SU-DHL-6 (cell line): Measurements from ENCODE around the gene RORB.

Experiments used
- H2AFZ ChIP-seq: fragments of 200-600 bp; sonication (generic); 2 replicates; pipeline ENCODE4 v1.6.1; 2014; ENCODE audit warnings: low read depth, mild to moderate bottlenecking, moderate library complexity, mixed read lengths, antibody characterized with exemption, low read length; ENCODE audit not compliant: severe bottlenecking
- H3F3A ChIP-seq: fragments of 200-600 bp; shearing (Covaris generic); 2 replicates; pipeline ENCODE4 v1.6.0; 2016; ENCODE audit warnings: antibody characterized with exemption, mild to moderate bottlenecking; ENCODE audit not compliant: insufficient read depth
- H3K27ac ChIP-seq: fragments of 200-600 bp; sonication (generic); 2 replicates; pipeline ENCODE4 v1.5.1; 2016; ENCODE audit warnings: low read depth, mild to moderate bottlenecking, low read length, moderate library complexity, mixed read lengths
- H3K27me3 ChIP-seq: fragments of 200-600 bp; sonication (generic), shearing (Covaris generic); 2 replicates; pipeline ENCODE4 v1.6.0; 2014; ENCODE audit warnings: mild to moderate bottlenecking, low read length
- H3K36me3 ChIP-seq: fragments of 200-600 bp; sonication (generic); 2 replicates; pipeline ENCODE4 v1.6.1; 2014; ENCODE audit warnings: mild to moderate bottlenecking, low read length, mixed read lengths
- H3K4me2 ChIP-seq: fragments of 300-600, 200-600 bp; shearing (Covaris generic), sonication (generic); 2 replicates; pipeline ENCODE4 v1.6.0; 2014; ENCODE audit warnings: low read length, low read depth, mild to moderate bottlenecking; ENCODE audit not compliant: poor library complexity, severe bottlenecking
- H3K4me3 ChIP-seq: fragments of 200-600 bp; sonication (generic); 2 replicates; pipeline ENCODE4 v1.5.1; 2014; ENCODE audit warnings: antibody characterized with exemption, low read length, mild to moderate bottlenecking, mixed read lengths; ENCODE audit not compliant: insufficient read depth, poor library complexity, severe bottlenecking
- H3K79me2 ChIP-seq: fragments of 200-600 bp; sonication (generic); 2 replicates; pipeline ENCODE4 v1.6.1; 2014; ENCODE audit warnings: mild to moderate bottlenecking, low read length, moderate library complexity; ENCODE audit not compliant: insufficient read depth
- H3K9ac ChIP-seq: fragments of 200-600 bp; sonication (generic); 2 replicates; pipeline ENCODE4 v1.7.0; 2014; ENCODE audit warnings: mild to moderate bottlenecking, low read length
- H3K9me2 ChIP-seq: fragments of 200-600 bp; sonication (generic); replicated peaks from 2 replicates; pipeline ENCODE4 v1.6.1; 2014; ENCODE audit warnings: low read length; ENCODE audit not compliant: insufficient read depth
- H3K9me3 ChIP-seq: fragments of 200-600 bp; sonication (generic); 2 replicates; pipeline ENCODE4 v1.6.1; 2014; ENCODE audit warnings: low read length, mixed read lengths; ENCODE audit not compliant: insufficient read depth
- H4K20me1 ChIP-seq: fragments of 200-600 bp; sonication (generic); 2 replicates; pipeline ENCODE4 v1.6.1; 2014; ENCODE audit warnings: low read depth, mild to moderate bottlenecking, antibody characterized with exemption, low read length, moderate library complexity, mixed read lengths
- CTCF ChIP-seq: fragments of 200-600 bp; sonication (generic); IDR thresholded peaks from one replicate; pipeline ENCODE4 v1.5.1; 2017; ENCODE audit warnings: antibody characterized with exemption, mild to moderate bottlenecking, low read length, moderate library complexity; ENCODE audit not compliant: insufficient read depth, poor library complexity, severe bottlenecking
- EZH2phosphoT487 ChIP-seq: fragments of 200-600 bp; sonication (generic), shearing (Covaris generic); conservative IDR thresholded peaks from 2 replicates; pipeline ENCODE4 v1.6.1; 2018; ENCODE audit warnings: mild to moderate bottlenecking, antibody characterized with exemption, low read length, moderate library complexity, mixed read lengths

RORB gene

GRCh38 chr9:74598874-74599273 lies 101.7 kb downstream of the RORB start:
- H3K27ac ChIP-seq: no peak overlapping the region
- H3K9me3 ChIP-seq: no peaks in the 10 kb centered on the region
- no peak overlapping the region for H3K4me2 ChIP-seq
- H3F3A ChIP-seq: no peaks in the 10 kb centered on the region
- no peak overlapping the region for H3K9ac ChIP-seq
- TF ChIP-seq EZH2phosphoT487 (no peak), CTCF (no peak)
- no peak overlapping the region for H2AFZ ChIP-seq
- no peaks in the 10 kb centered on the region for H3K79me2 ChIP-seq
- H3K27me3 ChIP-seq: no peaks in the 10 kb centered on the region
- no peaks in the 10 kb centered on the region for H3K36me3 ChIP-seq
- H4K20me1 ChIP-seq: no peaks in the 10 kb centered on the region
- no peak overlapping the region for H3K4me3 ChIP-seq
- no peaks in the 10 kb centered on the region for H3K9me2 ChIP-seq

GRCh38 chr9:74609671-74610405 lies 112.7 kb downstream of the RORB start:
- H3K4me3 ChIP-seq: no peak overlapping the region
- no peak overlapping the region for H2AFZ ChIP-seq
- no peaks in the 10 kb centered on the region for H3K9me3 ChIP-seq
- H3K79me2 ChIP-seq: no peaks in the 10 kb centered on the region
- H3K27ac ChIP-seq: no peak overlapping the region
- no peaks in the 10 kb centered on the region for H3F3A ChIP-seq
- no peaks in the 10 kb centered on the region for H3K9me2 ChIP-seq
- H4K20me1 ChIP-seq: no peaks in the 10 kb centered on the region
- H3K36me3 ChIP-seq: no peaks in the 10 kb centered on the region
- no peak overlapping the region for H3K4me2 ChIP-seq
- TF ChIP-seq CTCF (no peak), EZH2phosphoT487 (no peak)
- no peak overlapping the region for H3K9ac ChIP-seq
- no peaks in the 10 kb centered on the region for H3K27me3 ChIP-seq

- Histone ChIP-seq H3F3A (no peaks in the 10 kb centered on the region), H3K79me2 (no peaks in the 10 kb centered on the region), H3K4me3 (no peak overlapping the region), H3K9me3 (no peaks in the 10 kb centered on the region), H3K9me2 (no peaks in the 10 kb centered on the region), H2AFZ (no peak overlapping the region), H3K27ac (no peak overlapping the region), H3K9ac (no peak overlapping the region), H3K36me3 (no peaks in the 10 kb centered on the region), H3K4me2 (no peak overlapping the region), H3K27me3 (no peaks in the 10 kb centered on the region), H4K20me1 (no peaks in the 10 kb centered on the region)
- no peak for TF ChIP-seq CTCF
- TF ChIP-seq EZH2phosphoT487: no peak
These were observed 113.5 kb downstream of the RORB start for GRCh38 chr9:74610523-74611061.
